ENCODE measurements around the gene INPP5K.

DNA sequence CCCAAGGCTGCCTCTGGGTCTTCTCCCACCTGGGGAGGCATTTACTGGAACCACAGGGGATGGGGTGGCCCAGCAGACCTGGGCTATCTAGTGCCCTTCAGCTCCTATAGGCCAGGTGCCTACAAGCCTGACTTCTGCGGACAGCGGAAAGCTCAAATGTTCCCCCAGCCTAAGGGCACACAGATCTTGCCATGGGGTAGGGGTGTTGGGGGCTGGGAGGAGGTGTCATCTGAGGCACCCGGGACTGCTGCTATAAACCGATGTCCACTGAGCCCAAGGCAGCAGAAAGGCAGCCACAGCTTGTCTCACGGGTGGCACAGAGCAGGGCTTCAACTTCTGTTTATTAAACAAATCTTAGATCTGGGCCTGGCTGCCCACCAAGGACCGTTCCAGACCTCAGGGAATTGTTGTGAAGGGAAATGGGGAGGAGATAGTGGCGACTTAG lies 27.6 kb downstream of the INPP5K start:
- TF ChIP-seq ZNF654 (tag by site-specific recombination; IDR thresholded peaks at IDR 0.05; ENCODE audit: low read depth) (no peak), FEZF1 (tag by site-specific recombination; IDR thresholded peaks at IDR 0.05) (no peak), CTCF (tag by site-specific recombination; IDR thresholded peaks at IDR 0.05) (no peak)

Measured in HEK293 (cell line).